Keratinocyte (primary cell): ENCODE results near the gene ITPK1. TPM values are rescaled to one million over a fixed set of nuclear protein-coding genes. Genes with fewer than 3 reads are reported as not detected.
A peak's percentile ranks its signal among the peaks of the same experiment; 100 is the strongest.

Source experiments
- DNase-seq: peaks from one replicate; pipeline ENCODE4 v3.0.0-alpha.2; 2011; ENCODE audit warnings: low read depth, missing footprints, low spot score
- FAIRE-seq: peaks from 2 replicates; lab custom pipeline; 2011; peaks lifted over from hg19 to GRCh38; lab: Jason Lieb, UNC
- H2AFZ ChIP-seq: 2 replicates; pipeline ENCODE4 v1.6.0; 2012; ENCODE audit warnings: low read length, control low read depth, inconsistent platforms; ENCODE audit not compliant: control insufficient read depth
- H3K27ac ChIP-seq: 2 replicates; pipeline ENCODE4 v1.5.1; 2011; ENCODE audit warnings: low read length; ENCODE audit not compliant: control insufficient read depth, insufficient read depth
- H3K27me3 ChIP-seq: 3 replicates; pipeline ENCODE4 v1.6.0; 2011; ENCODE audit warnings: low read length; ENCODE audit not compliant: control insufficient read depth, insufficient read depth; ENCODE audit errors: extremely low read depth
- H3K36me3 ChIP-seq, 2 experiments: 2 replicates in 1 of 2; 3 replicates in 1 of 2; pipeline ENCODE4 v1.5.1; 2011; ENCODE audit warnings: low read length in 2 of 2, mild to moderate bottlenecking in 1 of 2; ENCODE audit not compliant: control insufficient read depth in 2 of 2, insufficient read depth in 2 of 2; ENCODE audit errors: extremely low read depth in 1 of 2
- H3K4me1 ChIP-seq: 3 replicates; pipeline ENCODE4 v1.5.1; 2011; ENCODE audit warnings: low read length; ENCODE audit not compliant: control insufficient read depth, insufficient read depth; ENCODE audit errors: extremely low read depth
- H3K4me2 ChIP-seq: 3 replicates; pipeline ENCODE4 v1.6.0; 2011; ENCODE audit warnings: low read depth, low read length; ENCODE audit not compliant: control insufficient read depth, insufficient read depth; ENCODE audit errors: extremely low read depth
- H3K4me3 ChIP-seq, 3 experiments: fragments of 200-600 bp in 1 of 3; sonication (generic) in 1 of 3; 2 replicates in 2 of 3; 3 replicates in 1 of 3; pipeline ENCODE4 v1.5.1; 2011 to 2016; ENCODE audit warnings: low read length in 3 of 3, mild to moderate bottlenecking in 3 of 3, control low read depth in 2 of 3, inconsistent platforms in 1 of 3, low read depth in 1 of 3, mixed read lengths in 1 of 3, mixed run types in 1 of 3, moderate library complexity in 1 of 3; ENCODE audit not compliant: control insufficient read depth in 2 of 3, insufficient read depth in 2 of 3; ENCODE audit errors: extremely low read depth in 1 of 3
- H3K79me2 ChIP-seq: 2 replicates; pipeline ENCODE4 v1.6.0; 2012; ENCODE audit warnings: low read length; ENCODE audit not compliant: control insufficient read depth, insufficient read depth
- H3K9ac ChIP-seq: 3 replicates; pipeline ENCODE4 v1.6.0; 2011; ENCODE audit warnings: low read length; ENCODE audit not compliant: control insufficient read depth, insufficient read depth; ENCODE audit errors: extremely low read depth
- H3K9me1 ChIP-seq: 3 replicates; pipeline ENCODE4 v1.6.0; 2011; ENCODE audit warnings: low read length; ENCODE audit not compliant: control insufficient read depth, insufficient read depth; ENCODE audit errors: extremely low read depth
- H3K9me3 ChIP-seq: 2 replicates; pipeline ENCODE4 v1.5.1; 2012; ENCODE audit warnings: low read depth, low read length; ENCODE audit not compliant: control insufficient read depth
- H4K20me1 ChIP-seq: 3 replicates; pipeline ENCODE4 v1.6.0; 2011; ENCODE audit warnings: low read length; ENCODE audit not compliant: control insufficient read depth, insufficient read depth; ENCODE audit errors: extremely low read depth
- CTCF ChIP-seq, 3 experiments: IDR thresholded peaks in 1 of 3; conservative IDR thresholded peaks in 1 of 3; optimal IDR thresholded peaks in 1 of 3; 2 replicates in 2 of 3; 3 replicates in 1 of 3; pipeline versions ENCODE3 to v1.5.1; 2011; ENCODE audit warnings: low read length in 3 of 3, mild to moderate bottlenecking in 3 of 3, moderate library complexity in 2 of 3, control low read depth in 1 of 3, inconsistent platforms in 1 of 3; ENCODE audit not compliant: insufficient read depth in 2 of 3; ENCODE audit errors: extremely low read depth in 1 of 3
- EZH2 ChIP-seq: IDR thresholded peaks from one replicate; pipeline ENCODE4 v1.6.1; 2012; ENCODE audit warnings: inconsistent platforms, mild to moderate bottlenecking, low read length, moderate library complexity
- dilution Hi-C: fragments of 300-500 bp; cut with MboI; formaldehyde crosslinking; loops from one replicate; pipeline ENCODE4 v1.7.0; 2020; ENCODE audit warnings: low sequenced_read_pairs; ENCODE audit not compliant: extremely low pct_ligation_motif_present
- polyA plus RNA-seq, 5 experiments: library from polyadenylated mRNA; depleted of rRNA in 3 of 5; stranded (reverse) in 3 of 5; stranded (forward) in 1 of 5; unstranded in 1 of 5; fragments of >200 nt; gene quantifications; 1 replicate in 1 of 5; 2 replicates in 3 of 5; 3 replicates in 1 of 5; pipeline versions ENCODE4 v1.2.1 to v1.2.3, GENCODE V29; 2011 to 2012; ENCODE audit warnings: missing spikeins in 2 of 5, low read depth in 1 of 5, low replicate concordance in 1 of 5

The ITPK1 gene
- polyA plus RNA-seq, 1 donor (not counting 4 experiments of a cell fraction or from before 2014, with no cell fraction given) = 67.8 TPM

GRCh38 chr14:93045965-93046704 lies 69.6 kb downstream of the ITPK1 start:
- H3K4me2 ChIP-seq = no peak overlapping the region
- dilution Hi-C loops = no loop called here
- no peaks in the 10 kb centered on the region for H4K20me1 ChIP-seq
- H2AFZ ChIP-seq = no peak overlapping the region
- H3K79me2 ChIP-seq = peaks cover 21% of the 10 kb centered on the region
- peaks cover 68% of the 10 kb centered on the region for H3K4me1 ChIP-seq
- H3K9me3 ChIP-seq = no peaks in the 10 kb centered on the region
- H3K9ac ChIP-seq = no peak overlapping the region
- peak; percentile 43 for FAIRE-seq
- no peaks in the 10 kb centered on the region for H3K27me3 ChIP-seq
- H3K27ac ChIP-seq = no peak overlapping the region
- no peak for DNase-seq
- no peaks in the 10 kb centered on the region for H3K9me1 ChIP-seq
- TF ChIP-seq CTCF (optimal IDR thresholded peaks at IDR 0.05 in 1 of 3, IDR thresholded peaks at IDR 0.05 in 1 of 3, conservative IDR thresholded peaks at IDR 0.05 in 1 of 3; ENCODE audit: extremely low read depth in 1 of 3, insufficient read depth in 2 of 3, low read length in 3 of 3) (no peak), EZH2 (no peak)
- peaks cover 4 to 8% of the 10 kb centered on the region in 2 experiments for H3K36me3 ChIP-seq
- no peak overlapping the region for H3K4me3 ChIP-seq

- peaks cover 77% of the 10 kb centered on the region for H3K4me1 ChIP-seq
- TF ChIP-seq EZH2 = no peak
- no peak for TF ChIP-seq CTCF (optimal IDR thresholded peaks at IDR 0.05 in 1 of 3, IDR thresholded peaks at IDR 0.05 in 1 of 3, conservative IDR thresholded peaks at IDR 0.05 in 1 of 3; ENCODE audit: extremely low read depth in 1 of 3, insufficient read depth in 2 of 3, low read length in 3 of 3)
- no peaks in the 10 kb centered on the region for H3K27me3 ChIP-seq
- H3K9me1 ChIP-seq = no peaks in the 10 kb centered on the region
- peaks cover 27% of the 10 kb centered on the region for H3K79me2 ChIP-seq
- no peak overlapping the region for H2AFZ ChIP-seq
- dilution Hi-C loops = no loop called here
- H3K27ac ChIP-seq = peak overlapping the region; percentile 97
- no peak for DNase-seq
- H3K9me3 ChIP-seq = no peaks in the 10 kb centered on the region
- FAIRE-seq = peak; percentile 34
- no peak overlapping the region for H3K4me3 ChIP-seq
- peaks cover 2 to 8% of the 10 kb centered on the region in 2 experiments for H3K36me3 ChIP-seq
- H4K20me1 ChIP-seq = no peaks in the 10 kb centered on the region
- no peak overlapping the region for H3K4me2 ChIP-seq
- H3K9ac ChIP-seq = peak overlapping the region; percentile 79
Observed at GRCh38 chr14:93045211-93045674, 70.5 kb downstream of the ITPK1 start.
